Activated B cell treated with CpG ODN at 0.5 μM for 24 hours (primary cell): ENCODE measurements around the gene PCP2. TPM values are rescaled to one million over a fixed set of nuclear protein-coding genes. Genes with fewer than 3 reads are reported as not detected.

ENCODE experiments used
- ATAC-seq: fragments of 200-7000 bp; cut with Tn5 transposase; one replicate; pipeline ENCODE4 v1.10.0; 2021; ENCODE audit warnings: low read depth, mild to moderate bottlenecking, moderate library complexity
- CTCF ChIA-PET: fragments of 350-600 bp; sonication (Branson Sonifier 250); formaldehyde crosslinking; loops from one replicate; lab custom pipeline; 2021; ENCODE audit warnings: antibody characterized with exemption; lab: Charles Lee
- POLR2A ChIA-PET: fragments of 350-600 bp; sonication (Branson Sonifier 250); formaldehyde crosslinking; loops from one replicate; lab custom pipeline; 2021; ENCODE audit warnings: antibody characterized with exemption; lab: Charles Lee
- DNase-seq: peaks from one replicate; pipeline ENCODE4 v3.0.0; 2022
- H3K27ac Mint-ChIP-seq: one replicate; pipeline ENCODE4 v1.8.0; 2020; ENCODE audit warnings: mixed read lengths
- H3K27me3 Mint-ChIP-seq: one replicate; pipeline ENCODE4 v1.8.0; 2021; ENCODE audit warnings: mixed read lengths
- H3K36me3 Mint-ChIP-seq: one replicate; pipeline ENCODE4 v1.8.0; 2021; ENCODE audit warnings: low read depth, mixed read lengths
- H3K4me1 Mint-ChIP-seq: one replicate; pipeline ENCODE4 v1.8.0; 2021; ENCODE audit warnings: mixed read lengths
- H3K4me3 Mint-ChIP-seq: one replicate; pipeline ENCODE4 v1.8.0; 2020; ENCODE audit warnings: mild to moderate bottlenecking, mixed read lengths
- H3K9me3 Mint-ChIP-seq: one replicate; pipeline ENCODE4 v1.8.0; 2020; ENCODE audit warnings: mixed read lengths
- intact Hi-C: fragments of 100-400 bp; cut with micrococcal nuclease; formaldehyde crosslinking; loops from one replicate; pipeline ENCODE4 v1.15.1; 2024
- total RNA-seq: library from RNA; stranded (reverse); gene quantifications from 2 replicates; pipeline ENCODE4 v1.2.3, GENCODE V29; 2022
- TF ChIP-seq, protein P1 (sequence below): fragments of 200-600 bp; IDR thresholded peaks from one replicate; pipeline ENCODE4 v1.8.0; 2022; ENCODE audit warnings: antibody characterized with exemption, mild to moderate bottlenecking

PCP2 gene
- total RNA-seq, 1 donor from 2014 or later = 2.1 TPM

DNA sequence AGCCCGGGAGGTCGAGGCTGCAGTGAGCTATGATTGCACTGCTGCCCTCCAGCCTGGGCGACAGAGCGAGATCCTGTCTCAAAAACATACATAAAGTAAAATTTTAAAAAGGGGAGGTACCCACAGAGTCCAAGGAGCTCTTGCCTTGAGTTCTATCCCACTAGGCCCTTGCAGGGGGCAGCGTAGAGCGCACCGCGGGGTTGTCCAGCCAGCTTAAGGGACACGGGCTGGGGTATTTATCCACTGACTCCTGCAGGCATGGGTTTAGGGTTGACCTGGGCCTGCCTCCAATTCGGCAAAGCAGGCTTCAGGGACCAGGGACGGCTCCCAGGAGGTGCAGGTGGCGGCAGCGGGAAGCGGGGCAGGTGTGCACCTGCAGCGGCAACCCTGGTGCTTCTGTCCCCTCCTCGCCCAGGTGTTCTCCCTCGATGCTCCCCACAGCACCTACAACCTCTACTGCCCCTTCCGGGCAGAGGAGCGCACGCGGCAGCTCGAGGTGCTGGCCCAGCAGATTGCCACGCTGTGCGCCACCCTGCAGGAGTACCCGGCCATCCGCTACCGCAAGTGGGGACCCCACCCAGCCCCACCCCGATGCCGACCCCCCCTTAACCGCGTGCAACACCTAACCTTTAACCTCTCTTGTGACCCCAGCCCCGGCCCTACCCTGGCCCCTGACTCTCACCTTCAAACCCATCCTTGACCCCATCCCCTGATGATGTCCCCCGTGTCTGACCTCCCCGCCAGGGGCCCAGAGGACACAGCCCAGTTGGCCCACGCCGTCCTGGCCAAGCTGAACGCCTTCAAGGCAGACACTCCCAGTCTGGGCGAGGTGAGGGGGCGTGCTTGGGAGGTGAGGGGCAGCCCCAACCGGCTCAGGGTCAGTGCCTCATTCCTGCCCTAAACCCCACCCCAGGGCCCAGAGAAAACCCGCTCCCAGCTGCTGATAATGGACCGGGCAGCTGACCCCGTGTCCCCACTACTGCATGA lies 8.1 kb upstream of the PCP2 start:
- POLR2A ChIA-PET = interaction anchor here (1.2 kb wide), 1 partner anchor 12 kb away, joined by 4 read pairs; the partner anchor contains the start of genes PET100 and XAB2
- H3K9me3 Mint-ChIP-seq = no peaks in the 10 kb centered on the region
- no peaks in the 10 kb centered on the region for H3K27me3 Mint-ChIP-seq
- TF ChIP-seq, protein P1, sequence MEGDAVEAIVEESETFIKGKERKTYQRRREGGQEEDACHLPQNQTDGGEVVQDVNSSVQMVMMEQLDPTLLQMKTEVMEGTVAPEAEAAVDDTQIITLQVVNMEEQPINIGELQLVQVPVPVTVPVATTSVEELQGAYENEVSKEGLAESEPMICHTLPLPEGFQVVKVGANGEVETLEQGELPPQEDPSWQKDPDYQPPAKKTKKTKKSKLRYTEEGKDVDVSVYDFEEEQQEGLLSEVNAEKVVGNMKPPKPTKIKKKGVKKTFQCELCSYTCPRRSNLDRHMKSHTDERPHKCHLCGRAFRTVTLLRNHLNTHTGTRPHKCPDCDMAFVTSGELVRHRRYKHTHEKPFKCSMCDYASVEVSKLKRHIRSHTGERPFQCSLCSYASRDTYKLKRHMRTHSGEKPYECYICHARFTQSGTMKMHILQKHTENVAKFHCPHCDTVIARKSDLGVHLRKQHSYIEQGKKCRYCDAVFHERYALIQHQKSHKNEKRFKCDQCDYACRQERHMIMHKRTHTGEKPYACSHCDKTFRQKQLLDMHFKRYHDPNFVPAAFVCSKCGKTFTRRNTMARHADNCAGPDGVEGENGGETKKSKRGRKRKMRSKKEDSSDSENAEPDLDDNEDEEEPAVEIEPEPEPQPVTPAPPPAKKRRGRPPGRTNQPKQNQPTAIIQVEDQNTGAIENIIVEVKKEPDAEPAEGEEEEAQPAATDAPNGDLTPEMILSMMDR = no peak
- intact Hi-C loops = no loop called here
- no peak for DNase-seq
- H3K4me1 Mint-ChIP-seq = peaks cover 28% of the 10 kb centered on the region
- peaks cover 45% of the 10 kb centered on the region for H3K36me3 Mint-ChIP-seq
- no peak overlapping the region for H3K4me3 Mint-ChIP-seq
- H3K27ac Mint-ChIP-seq = no peak overlapping the region
- no peak for ATAC-seq
- CTCF ChIA-PET = interaction anchor here (0.6 kb wide), 1 partner anchor 21 kb away, joined by 3 read pairs; no protein-coding TSS in a partner anchor

DNA sequence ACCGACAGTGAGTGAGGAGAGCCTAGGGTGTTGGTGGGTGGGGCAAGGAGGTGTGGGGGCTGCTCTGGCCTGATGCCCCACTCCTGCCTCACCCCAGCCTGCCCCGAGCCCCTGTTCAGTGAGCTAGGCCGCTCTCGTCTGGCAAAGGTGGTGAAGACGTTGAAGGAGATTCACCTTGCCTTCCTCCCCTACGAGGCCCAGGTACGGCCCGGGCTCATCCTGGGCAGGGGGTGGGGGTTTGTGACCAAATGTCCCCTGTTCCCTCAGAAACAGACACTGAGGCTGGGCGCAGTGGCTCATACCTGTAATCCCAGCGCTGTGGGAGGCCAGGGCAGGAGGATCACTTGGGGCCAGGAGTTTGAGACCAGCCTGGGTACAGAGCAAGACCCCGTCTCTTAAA lies 7.3 kb upstream of the PCP2 start:
- peaks cover 43% of the 10 kb centered on the region for H3K36me3 Mint-ChIP-seq
- intact Hi-C loops = no loop called here
- H3K4me3 Mint-ChIP-seq = no peak overlapping the region
- TF ChIP-seq, protein P1 = no peak
- H3K27me3 Mint-ChIP-seq = no peaks in the 10 kb centered on the region
- H3K9me3 Mint-ChIP-seq = no peaks in the 10 kb centered on the region
- H3K27ac Mint-ChIP-seq = no peak overlapping the region
- ChIA-PET CTCF (interaction anchor here (0.6 kb wide), 1 partner anchor 22 kb away, joined by 3 read pairs; no protein-coding TSS in a partner anchor), POLR2A (no interaction called here)
- peaks cover 35% of the 10 kb centered on the region for H3K4me1 Mint-ChIP-seq
- DNase-seq (no peak), ATAC-seq (no peak)

DNA sequence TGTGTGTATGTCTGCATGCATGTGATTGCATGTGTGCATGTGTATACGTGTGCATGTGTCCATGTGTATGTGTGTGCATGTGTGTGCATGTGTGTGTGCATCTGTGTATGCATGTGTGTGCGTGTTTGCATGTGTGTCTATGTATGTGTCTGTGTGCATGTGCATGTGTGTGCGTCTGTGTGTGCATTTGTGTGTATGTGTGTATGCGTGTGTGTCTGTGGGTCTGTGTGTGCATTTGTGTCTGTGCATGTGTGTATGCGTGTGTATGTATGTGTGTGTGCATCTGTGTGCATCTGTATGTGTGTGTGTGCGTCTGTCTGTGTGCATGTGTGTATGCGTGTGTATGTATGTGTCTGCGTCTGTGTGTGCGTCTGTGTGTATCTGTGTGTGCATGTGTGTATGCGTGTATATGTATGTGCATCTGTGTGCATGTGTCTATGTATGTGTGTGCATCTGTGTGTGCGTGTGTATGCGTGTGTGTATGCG lies 6.4 kb upstream of the PCP2 start:
- ChIA-PET POLR2A (no interaction called here), CTCF (no interaction called here)
- ATAC-seq (no peak), DNase-seq (no peak)
- TF ChIP-seq, protein P1 = no peak
- Mint-ChIP-seq H3K27me3 (no peaks in the 10 kb centered on the region), H3K4me1 (peaks cover 36% of the 10 kb centered on the region), H3K36me3 (peaks cover 36% of the 10 kb centered on the region), H3K4me3 (no peak overlapping the region), H3K27ac (no peak overlapping the region), H3K9me3 (no peaks in the 10 kb centered on the region)
- intact Hi-C loops = no loop called here

DNA sequence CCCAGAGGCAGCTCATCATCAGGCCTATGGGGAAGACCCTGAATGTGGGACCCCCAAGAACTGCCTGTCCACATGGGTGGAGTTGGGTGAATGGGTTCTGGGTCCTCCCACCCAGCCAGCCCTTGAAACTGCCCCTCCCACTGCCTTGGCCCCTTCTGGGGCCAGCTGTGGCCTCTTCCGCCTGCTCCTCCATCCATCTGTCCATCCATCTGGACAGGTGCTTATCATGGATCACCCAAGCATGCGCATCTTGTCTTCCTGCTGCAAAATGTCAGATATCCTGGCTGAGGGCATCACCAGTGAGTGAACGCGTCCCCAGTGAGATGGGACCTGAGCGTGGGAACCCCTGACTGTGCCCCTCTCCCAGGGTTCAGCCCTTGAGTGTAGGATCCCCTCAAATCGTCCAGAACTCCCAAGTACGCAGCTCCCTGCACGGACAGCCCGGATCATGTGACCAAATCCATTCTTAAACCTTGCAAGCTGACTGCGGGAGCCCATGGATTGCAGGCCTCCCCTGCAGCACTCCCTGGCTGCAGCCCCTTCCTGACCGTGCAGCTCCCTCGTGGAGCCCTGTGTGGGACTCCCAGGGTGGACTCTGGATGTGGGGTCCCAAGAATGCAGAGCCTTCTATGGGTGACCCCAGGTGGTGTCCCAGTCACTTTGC lies 5.4 kb upstream of the PCP2 start:
- no peaks in the 10 kb centered on the region for H3K9me3 Mint-ChIP-seq
- TF ChIP-seq, protein P1 = no peak
- ATAC-seq (no peak), DNase-seq (no peak)
- intact Hi-C loops = no loop called here
- POLR2A ChIA-PET = interaction anchor here (0.6 to 2.7 kb wide), 4 partner anchors 10 to 262 kb away, joined by 4 to 13 read pairs (median 4); partner anchors contain the start of genes PET100 and XAB2
- peaks cover 36% of the 10 kb centered on the region for H3K4me1 Mint-ChIP-seq
- CTCF ChIA-PET = interaction anchor here (2.5 kb wide), 1 partner anchor 230 kb away, joined by 7 read pairs; no protein-coding TSS in a partner anchor
- H3K36me3 Mint-ChIP-seq = peaks cover 29% of the 10 kb centered on the region
- H3K27me3 Mint-ChIP-seq = no peaks in the 10 kb centered on the region
- no peak overlapping the region for H3K27ac Mint-ChIP-seq
- no peak overlapping the region for H3K4me3 Mint-ChIP-seq
